A549 (cell line): ENCODE results near the gene PISD. TPM values are rescaled to one million over a fixed set of nuclear protein-coding genes. Genes with fewer than 3 reads are reported as not detected.

ENCODE experiments used
- ATAC-seq, 2 experiments: fragments of 200-7000 bp in 1 of 2; fragments of >200 bp in 1 of 2; cut with Nextera tagmentation in 1 of 2; cut with Tn5 transposase in 1 of 2; 3 replicates each; pipeline versions ENCODE4 v1.8.0 to v1.9.1; 2018 to 2020; ENCODE audit warnings: mild to moderate bottlenecking in 1 of 2, moderate library complexity in 1 of 2
- CTCF ChIA-PET: fragments of 300-600 bp; sonication (Branson Sonifier 250); formaldehyde crosslinking; extraction: SDS; loops from one replicate; lab custom pipeline; 2021; ENCODE audit warnings: antibody characterized with exemption, inconsistent platforms; lab: Yijun Ruan, JAX
- POLR2A ChIA-PET: fragments of 350-600 bp; formaldehyde crosslinking; extraction: SDS; loops from one replicate; lab custom pipeline; 2021; ENCODE audit warnings: antibody characterized with exemption, inconsistent platforms; lab: Yijun Ruan, JAX
- DNase-seq, 2 experiments: peaks; one replicate each; pipeline versions ENCODE4 v3.0.0 to v3.0.0-alpha.2; 2011 to 2016; ENCODE audit warnings: low read depth in 1 of 2, low spot score in 1 of 2
- FAIRE-seq: peaks from 2 replicates; lab custom pipeline; 2011; peaks lifted over from hg19 to GRCh38; lab: Jason Lieb, UNC
- H3K27ac ChIP-seq, 2 experiments: fragments of >200 bp; sonication (Bioruptor Twin); formaldehyde crosslinking; 3 replicates each; pipeline ENCODE4 v1.5.1; 2016 to 2017
- H3K4me1 ChIP-seq: fragments of >200 bp; sonication (Bioruptor Twin); formaldehyde crosslinking; 3 replicates; pipeline ENCODE4 v1.6.1; 2016
- H3K4me2 ChIP-seq: fragments of >200 bp; sonication (Bioruptor Twin); formaldehyde crosslinking; 3 replicates; pipeline ENCODE4 v1.6.1; 2016
- H3K4me3 ChIP-seq: fragments of >200 bp; sonication (Bioruptor Twin); formaldehyde crosslinking; 3 replicates; pipeline ENCODE4 v1.5.1; 2016
- H3K9me3 ChIP-seq: fragments of >200 bp; sonication (Bioruptor Twin); formaldehyde crosslinking; 3 replicates; pipeline ENCODE4 v1.6.1; 2016
- BCL3 ChIP-seq: fragments of >200 bp; sonication (Bioruptor Twin); formaldehyde crosslinking; IDR thresholded peaks from 3 replicates; pipeline ENCODE4 v1.6.1; 2016
- BHLHE40 ChIP-seq: IDR thresholded peaks from 2 replicates; pipeline ENCODE4 v1.6.1; 2012; ENCODE audit warnings: low read depth, low read length, inconsistent platforms
- CBX2 ChIP-seq: fragments of 200-600 bp; sonication (generic); IDR thresholded peaks from 2 replicates; pipeline ENCODE4 v1.6.1; 2016; ENCODE audit warnings: low read depth, mild to moderate bottlenecking, borderline replicate concordance
- CEBPB ChIP-seq, 2 experiments: fragments of >200 bp in 1 of 2; sonication (Bioruptor Twin) in 1 of 2; formaldehyde crosslinking in 1 of 2; IDR thresholded peaks; 2 replicates each; pipeline ENCODE4 v1.6.1; 2012 to 2016
- CHD4 ChIP-seq: fragments of 200-600 bp; sonication (generic); IDR thresholded peaks from 2 replicates; pipeline ENCODE4 v1.6.1; 2016; ENCODE audit warnings: antibody characterized with exemption, mild to moderate bottlenecking, borderline replicate concordance
- EHF ChIP-seq: fragments of 250-450 bp; sonication (Bioruptor Pico); IDR thresholded peaks from 2 replicates; pipeline ENCODE4 v1.5.0; 2020; ENCODE audit warnings: mild to moderate bottlenecking
- EP300 ChIP-seq, 2 experiments: fragments of >200 bp; sonication (Bioruptor Twin); formaldehyde crosslinking; IDR thresholded peaks; 2 replicates in 1 of 2; 3 replicates in 1 of 2; pipeline ENCODE4 v1.6.1; 2016 to 2017
- ESRRA ChIP-seq: fragments of 150-350 bp; IDR thresholded peaks from 2 replicates; pipeline ENCODE4 v1.6.1; 2014; ENCODE audit warnings: mild to moderate bottlenecking, low read length, borderline replicate concordance
- FOSB ChIP-seq: fragments of 250-450 bp; sonication (Bioruptor Pico); IDR thresholded peaks from 2 replicates; pipeline ENCODE4 v1.5.0; 2020; ENCODE audit warnings: mild to moderate bottlenecking, moderate library complexity
- HDAC2 ChIP-seq: fragments of 200-600 bp; sonication (generic); IDR thresholded peaks from 2 replicates; pipeline ENCODE4 v1.6.1; 2016
- HES2 ChIP-seq: fragments of >200 bp; sonication (Bioruptor Twin); formaldehyde crosslinking; IDR thresholded peaks from 2 replicates; pipeline ENCODE4 v1.6.1; 2016
- HOXB5 ChIP-seq: fragments of 250-450 bp; sonication (Bioruptor Pico); IDR thresholded peaks from 2 replicates; pipeline ENCODE4 v1.5.0; 2020; ENCODE audit warnings: mild to moderate bottlenecking, moderate library complexity
- JUN ChIP-seq, 2 experiments: fragments of >200 bp; sonication (Bioruptor Twin); formaldehyde crosslinking; IDR thresholded peaks; 2 replicates in 1 of 2; 3 replicates in 1 of 2; pipeline ENCODE4 v1.6.1; 2016 to 2017
- JUNB ChIP-seq: fragments of >200 bp; sonication (Bioruptor Twin); formaldehyde crosslinking; IDR thresholded peaks from 2 replicates; pipeline ENCODE4 v1.6.1; 2016
- KDM1A ChIP-seq: fragments of 200-600 bp; sonication (generic); IDR thresholded peaks from 2 replicates; pipeline ENCODE4 v1.6.1; 2016; ENCODE audit warnings: low read depth, mild to moderate bottlenecking
- MAZ ChIP-seq: fragments of 150-350 bp; IDR thresholded peaks from 2 replicates; pipeline ENCODE4 v1.6.1; 2014; ENCODE audit warnings: antibody characterized with exemption, low read depth, low read length, borderline replicate concordance
- MYC ChIP-seq: IDR thresholded peaks from 2 replicates; pipeline ENCODE4 v1.6.1; 2012; ENCODE audit warnings: mild to moderate bottlenecking, inconsistent platforms, low read length, improper control_type of control experiment, borderline replicate concordance
- NFE2L2 ChIP-seq: fragments of 150-350 bp; conservative IDR thresholded peaks from 2 replicates; pipeline ENCODE4 v1.6.1; 2014; ENCODE audit warnings: low read length
- NPAS2 ChIP-seq: fragments of 250-450 bp; sonication (Bioruptor Pico); IDR thresholded peaks from 2 replicates; pipeline ENCODE4 v1.8.0; 2022; ENCODE audit warnings: mild to moderate bottlenecking, moderate library complexity, borderline replicate concordance
- NR3C1 ChIP-seq: fragments of >200 bp; sonication (Bioruptor Twin); formaldehyde crosslinking; IDR thresholded peaks from 3 replicates; pipeline ENCODE4 v1.6.1; 2017
- PHF8 ChIP-seq: fragments of 200-600 bp; sonication (generic); IDR thresholded peaks from 2 replicates; pipeline ENCODE4 v1.6.1; 2016; ENCODE audit warnings: low read depth, mild to moderate bottlenecking, antibody characterized with exemption, moderate library complexity, borderline replicate concordance
- POLR2A ChIP-seq: IDR thresholded peaks from 2 replicates; pipeline ENCODE4 v1.6.1; 2012; ENCODE audit warnings: mild to moderate bottlenecking, low read length
- RNF2 ChIP-seq: fragments of 200-600 bp; sonication (generic); IDR thresholded peaks from 2 replicates; pipeline ENCODE4 v1.6.1; 2016; ENCODE audit warnings: low read depth, mild to moderate bottlenecking, antibody characterized with exemption, moderate library complexity, borderline replicate concordance
- TFCP2L1 ChIP-seq: fragments of 250-450 bp; sonication (Bioruptor Pico); IDR thresholded peaks from 2 replicates; pipeline ENCODE4 v1.5.0; 2021; ENCODE audit warnings: mild to moderate bottlenecking
- TP53 ChIP-seq: fragments of 250-450 bp; sonication (Bioruptor Pico); IDR thresholded peaks from 2 replicates; pipeline ENCODE4 v1.5.0; 2021; ENCODE audit warnings: mild to moderate bottlenecking, moderate library complexity
- ZC3H11A ChIP-seq: fragments of 450-650 bp; IDR thresholded peaks from 2 replicates; pipeline ENCODE4 v1.6.1; 2014; ENCODE audit warnings: antibody characterized with exemption, mild to moderate bottlenecking
- ZNF302 ChIP-seq: fragments of 250-450 bp; sonication (Bioruptor Pico); IDR thresholded peaks from 2 replicates; pipeline ENCODE4 v1.9.0; 2021; ENCODE audit warnings: inconsistent platforms, mild to moderate bottlenecking, moderate library complexity
- WGBS: methylation state at CpG from one replicate; pipeline ENCODE4 v1.1.6; 2017; ENCODE audit errors: missing lambda C conversion rate; 5-methylcytosine and 5-hydroxymethylcytosine counted together
- polyA plus RNA-seq, 4 experiments: library from polyadenylated mRNA; depleted of rRNA in 3 of 4; stranded (reverse); fragments of >200 nt; fragmentation: RNase III in 1 of 4; extraction: RNeasy Plus Mini Kit Qiagen cat#74134 plus additional on column Dnase treatment in 1 of 4; gene quantifications; 2 replicates in 3 of 4; 3 replicates in 1 of 4; pipeline ENCODE4 v1.2.3, GENCODE V29; 2011 to 2017
- TF ChIP-seq, protein P1 (sequence below): IDR thresholded peaks from 2 replicates; pipeline ENCODE4 v1.6.1; 2012; ENCODE audit warnings: low read depth, borderline replicate concordance
- TF ChIP-seq, protein P2 (sequence below): fragments of 250-450 bp; sonication (Bioruptor Pico); IDR thresholded peaks from 2 replicates; pipeline ENCODE4 v1.5.0; 2021; ENCODE audit warnings: mild to moderate bottlenecking, moderate library complexity, borderline replicate concordance

The PISD gene
- polyA plus RNA-seq, 2 of the 4 experiments (the other 2 are of a cell fraction): 11.0 to 17.3 TPM

DNA sequence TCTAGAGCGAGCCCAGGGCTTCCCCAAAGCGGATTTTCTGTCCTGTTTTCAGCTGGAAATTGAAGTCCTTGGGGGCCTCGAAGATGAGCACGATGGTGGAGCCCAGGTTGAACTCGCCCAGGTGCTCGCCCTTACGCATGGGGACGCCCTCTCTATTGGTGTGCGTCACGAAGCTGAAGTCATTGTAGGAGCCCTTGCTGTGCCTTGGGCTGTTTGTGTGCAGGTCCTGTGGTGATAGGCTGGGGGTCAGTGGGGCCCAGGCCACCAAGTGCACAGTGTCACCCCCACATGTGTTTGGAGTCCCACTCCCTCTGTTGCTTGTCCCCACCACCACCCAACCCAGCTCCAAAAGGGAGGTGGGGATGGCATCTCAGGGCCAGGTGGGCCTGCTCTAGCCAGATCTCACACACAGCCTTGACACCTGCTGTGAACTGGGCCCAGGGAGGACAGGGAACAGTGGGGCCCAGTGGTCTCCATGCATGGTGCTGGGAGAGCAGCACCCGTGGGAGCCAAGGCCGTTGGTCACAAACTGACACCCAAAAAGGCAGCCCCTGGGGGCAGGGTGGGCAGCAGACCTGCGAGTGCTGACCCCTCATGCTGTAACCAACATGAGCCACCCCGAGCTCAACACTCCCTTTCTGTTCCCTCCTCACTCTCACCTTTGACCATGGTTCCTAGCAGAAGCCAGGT lies 42.3 kb downstream of the PISD start:
- ChIA-PET CTCF (interaction anchor here (2.0 to 2.4 kb wide), 2 partner anchors 11 to 58 kb away, joined by 5 to 10 read pairs; no protein-coding TSS in a partner anchor), POLR2A (no interaction called here)
- ATAC-seq (no peak), FAIRE-seq (no peak), DNase-seq (no peak)
- no peaks in the 10 kb centered on the region for H3K9me3 ChIP-seq
- H3K4me3 ChIP-seq: no peak overlapping the region
- no peak overlapping the region for H3K27ac ChIP-seq
- no peak for TF ChIP-seq TFCP2L1 (CRISPR knock-in tag)
- TF ChIP-seq HDAC2: no peak
- TF ChIP-seq MYC: no peak
- TF ChIP-seq HES2: no peak
- TF ChIP-seq, protein P1, sequence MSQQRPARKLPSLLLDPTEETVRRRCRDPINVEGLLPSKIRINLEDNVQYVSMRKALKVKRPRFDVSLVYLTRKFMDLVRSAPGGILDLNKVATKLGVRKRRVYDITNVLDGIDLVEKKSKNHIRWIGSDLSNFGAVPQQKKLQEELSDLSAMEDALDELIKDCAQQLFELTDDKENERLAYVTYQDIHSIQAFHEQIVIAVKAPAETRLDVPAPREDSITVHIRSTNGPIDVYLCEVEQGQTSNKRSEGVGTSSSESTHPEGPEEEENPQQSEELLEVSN: no peak
- no peak for TF ChIP-seq CBX2
- TF ChIP-seq NR3C1: no peak
- no peak for TF ChIP-seq CHD4
- TF ChIP-seq NFE2L2: no peak
- no peak for TF ChIP-seq POLR2A
- TF ChIP-seq BHLHE40: no peak
- TF ChIP-seq ZC3H11A: no peak
- TF ChIP-seq EHF: no peak
- TF ChIP-seq KDM1A: no peak
- TF ChIP-seq, protein P2, sequence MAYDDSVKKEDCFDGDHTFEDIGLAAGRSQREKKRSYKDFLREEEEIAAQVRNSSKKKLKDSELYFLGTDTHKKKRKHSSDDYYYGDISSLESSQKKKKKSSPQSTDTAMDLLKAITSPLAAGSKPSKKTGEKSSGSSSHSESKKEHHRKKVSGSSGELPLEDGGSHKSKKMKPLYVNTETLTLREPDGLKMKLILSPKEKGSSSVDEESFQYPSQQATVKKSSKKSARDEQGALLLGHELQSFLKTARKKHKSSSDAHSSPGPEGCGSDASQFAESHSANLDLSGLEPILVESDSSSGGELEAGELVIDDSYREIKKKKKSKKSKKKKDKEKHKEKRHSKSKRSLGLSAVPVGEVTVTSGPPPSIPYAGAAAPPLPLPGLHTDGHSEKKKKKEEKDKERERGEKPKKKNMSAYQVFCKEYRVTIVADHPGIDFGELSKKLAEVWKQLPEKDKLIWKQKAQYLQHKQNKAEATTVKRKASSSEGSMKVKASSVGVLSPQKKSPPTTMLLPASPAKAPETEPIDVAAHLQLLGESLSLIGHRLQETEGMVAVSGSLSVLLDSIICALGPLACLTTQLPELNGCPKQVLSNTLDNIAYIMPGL (CRISPR knock-in tag): no peak
- no peak for TF ChIP-seq PHF8
- TF ChIP-seq FOSB (CRISPR knock-in tag): no peak
- H3K4me2 ChIP-seq: no peak overlapping the region
- H3K4me1 ChIP-seq: no peaks in the 10 kb centered on the region
- 87% methylated on average over 13 of the region's 14 CpGs for WGBS

DNA sequence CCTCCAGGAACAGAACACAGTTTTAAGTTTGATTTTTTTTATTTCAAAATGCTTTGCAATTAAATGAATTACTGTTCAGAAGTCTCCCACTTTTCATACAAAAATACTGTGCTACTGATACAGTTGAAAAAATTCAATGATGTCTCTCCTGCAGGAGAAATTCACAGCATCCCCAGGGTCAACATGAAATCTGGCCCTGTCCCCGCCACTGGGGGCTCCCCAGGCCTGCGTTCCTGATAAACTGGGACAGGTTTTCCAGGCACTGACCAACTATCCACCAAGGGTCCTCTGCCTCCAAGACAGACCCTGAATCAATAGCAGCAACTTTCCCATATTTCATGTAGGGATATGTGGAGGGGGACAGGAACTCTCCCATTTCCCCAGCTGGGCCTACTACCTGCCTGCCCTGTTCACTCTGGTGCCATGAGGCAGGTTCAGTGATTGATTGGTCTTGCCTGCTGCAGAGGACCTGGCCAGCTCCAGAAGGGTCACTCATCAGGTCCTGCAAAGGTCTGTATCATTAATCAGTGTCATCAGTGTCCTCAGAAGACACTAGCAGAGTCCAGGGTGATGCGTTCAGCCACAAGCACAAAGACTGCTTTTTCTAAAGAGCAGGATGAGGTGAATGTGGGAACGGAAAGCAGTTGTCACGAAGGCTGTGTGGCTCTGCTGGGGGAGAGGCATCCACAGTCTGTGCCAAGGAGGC lies 43.4 kb downstream of the PISD start:
- H3K27ac ChIP-seq: no peak overlapping the region
- ATAC-seq: no peak
- ChIA-PET POLR2A (no interaction called here), CTCF (interaction anchor here (2.0 kb wide), 1 partner anchor 57 kb away, joined by 5 read pairs; no protein-coding TSS in a partner anchor)
- H3K4me3 ChIP-seq: no peak overlapping the region
- H3K4me1 ChIP-seq: no peaks in the 10 kb centered on the region
- TF ChIP-seq BCL3 (no peak), ESRRA (no peak)
- H3K9me3 ChIP-seq: no peaks in the 10 kb centered on the region
- 91% methylated on average over 5 of the region's 5 CpGs for WGBS
- no peak overlapping the region for H3K4me2 ChIP-seq
- FAIRE-seq: no peak
- no peak for DNase-seq

- no peaks in the 10 kb centered on the region for H3K9me3 ChIP-seq
- ATAC-seq: no peak
- H3K4me3 ChIP-seq: no peak overlapping the region
- POLR2A ChIA-PET: no interaction called here
- H3K27ac ChIP-seq: no peak overlapping the region
- CTCF ChIA-PET: interaction anchor here (0.6 kb wide), 1 partner anchor 72 kb away, joined by 3 read pairs; no protein-coding TSS in a partner anchor
- no peak overlapping the region for H3K4me2 ChIP-seq
- 94% methylated on average over 10 of the region's 17 CpGs for WGBS
- TF ChIP-seq MYC (no peak), CEBPB (IDR thresholded peaks at IDR 0.05) (no peak), BHLHE40 (no peak), MAZ (no peak), TP53 (CRISPR knock-in tag) (no peak), HES2 (no peak), EP300 (IDR thresholded peaks at IDR 0.05) (no peak), NPAS2 (no peak), ZNF302 (CRISPR knock-in tag) (no peak), JUNB (no peak), CHD4 (no peak), RNF2 (no peak), HOXB5 (CRISPR knock-in tag) (no peak), JUN (IDR thresholded peaks at IDR 0.05) (no peak)
- TF ChIP-seq, all 56 proteins: peak for 0
- FAIRE-seq (no peak), DNase-seq (no peak)
- no peaks in the 10 kb centered on the region for H3K4me1 ChIP-seq
Observed at GRCh38 chr22:31618057-31618456, 44.0 kb downstream of the PISD start.
